Measurements from ENCODE around the gene USF1.
"Not testable (repeated sequence)": the region's sequence is repeated elsewhere in the genome, so short reads cannot be mapped to it uniquely, and the experiment has no call there.

Gene USF1

GRCh38 chr1:161048949-161049722 lies 3.4 kb upstream of the USF1 start:
- DNase-seq (ENCODE audit: low read depth, low spot score) = no peak

GRCh38 chr1:161047436-161048420 lies 2.0 kb upstream of the USF1 start:
- no peak for DNase-seq (ENCODE audit: low read depth, low spot score)

GRCh38 chr1:161046605-161047228 lies 940 bp upstream of the USF1 start:
- no peak for DNase-seq (ENCODE audit: low read depth, low spot score)

DNA sequence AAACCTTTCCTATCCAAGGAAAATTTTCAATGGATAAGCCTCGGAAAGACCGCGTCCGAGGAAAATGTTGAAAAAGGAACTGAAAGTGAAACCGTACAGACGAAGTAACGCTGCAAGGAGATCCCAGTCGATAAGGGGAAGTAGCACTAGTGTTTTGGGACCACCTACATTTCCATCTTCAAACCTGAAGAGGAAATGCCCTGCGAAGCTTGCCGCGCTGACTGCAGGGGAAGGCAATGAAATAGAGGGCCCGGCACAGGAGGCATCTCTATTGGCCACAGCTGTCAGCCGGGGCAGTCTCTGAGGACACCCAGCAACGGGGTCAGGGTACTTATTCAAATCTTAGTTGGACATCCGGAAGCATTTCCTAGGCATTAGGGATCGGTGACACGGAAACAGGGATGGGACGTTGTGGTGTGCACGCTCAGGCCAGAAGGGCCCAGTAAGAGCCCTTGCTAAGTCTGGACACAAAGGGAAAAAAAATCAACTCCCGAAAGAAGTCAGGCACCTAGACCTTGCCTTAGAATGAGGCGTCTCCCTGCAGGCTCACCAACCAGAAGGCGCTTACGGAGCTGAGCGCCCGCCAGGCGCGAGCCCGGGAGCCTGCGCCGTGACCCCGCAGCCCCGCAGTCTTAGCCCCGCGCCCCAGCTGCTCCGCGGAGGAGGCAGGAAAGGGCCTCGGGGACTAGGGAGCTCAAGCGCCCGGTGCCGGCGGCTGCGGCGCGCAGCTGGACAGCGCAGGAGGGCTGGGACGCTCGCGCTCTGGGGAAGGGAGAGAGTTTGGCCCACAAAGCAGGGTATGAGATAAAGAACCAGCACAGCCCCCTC lies 655 bp downstream of the USF1 start:
- no peak for DNase-seq (ENCODE audit: low read depth, low spot score)

- DNase-seq (ENCODE audit: low read depth, low spot score) = no peak
These were observed 1.3 kb downstream of the USF1 start for GRCh38 chr1:161044535-161044907.

DNA sequence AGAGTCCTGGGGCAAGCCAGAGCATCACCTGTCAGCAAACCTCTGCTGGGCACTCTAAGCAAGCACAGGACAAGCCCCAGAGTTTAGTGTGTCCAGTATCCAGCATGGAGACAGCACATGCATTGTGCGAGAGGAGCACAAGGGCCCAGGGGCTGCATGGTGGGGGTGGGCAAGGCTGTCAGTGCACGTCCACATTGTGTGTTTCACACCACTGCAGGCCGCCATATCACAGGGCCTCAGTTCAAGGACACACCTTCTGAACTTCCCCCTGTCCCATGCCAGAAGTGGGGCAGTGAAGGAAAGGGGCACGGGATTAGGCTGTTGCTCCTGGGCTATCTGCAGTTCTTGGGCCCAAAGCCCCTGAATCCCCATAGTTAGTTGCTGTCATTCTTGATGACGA lies 6.2 kb downstream of the USF1 start:
- no peak for DNase-seq (ENCODE audit: low read depth, low spot score)

- DNase-seq (ENCODE audit: low read depth, low spot score) = no peak
These were observed 6.6 kb downstream of the USF1 start for GRCh38 chr1:161039154-161039545.

DNA sequence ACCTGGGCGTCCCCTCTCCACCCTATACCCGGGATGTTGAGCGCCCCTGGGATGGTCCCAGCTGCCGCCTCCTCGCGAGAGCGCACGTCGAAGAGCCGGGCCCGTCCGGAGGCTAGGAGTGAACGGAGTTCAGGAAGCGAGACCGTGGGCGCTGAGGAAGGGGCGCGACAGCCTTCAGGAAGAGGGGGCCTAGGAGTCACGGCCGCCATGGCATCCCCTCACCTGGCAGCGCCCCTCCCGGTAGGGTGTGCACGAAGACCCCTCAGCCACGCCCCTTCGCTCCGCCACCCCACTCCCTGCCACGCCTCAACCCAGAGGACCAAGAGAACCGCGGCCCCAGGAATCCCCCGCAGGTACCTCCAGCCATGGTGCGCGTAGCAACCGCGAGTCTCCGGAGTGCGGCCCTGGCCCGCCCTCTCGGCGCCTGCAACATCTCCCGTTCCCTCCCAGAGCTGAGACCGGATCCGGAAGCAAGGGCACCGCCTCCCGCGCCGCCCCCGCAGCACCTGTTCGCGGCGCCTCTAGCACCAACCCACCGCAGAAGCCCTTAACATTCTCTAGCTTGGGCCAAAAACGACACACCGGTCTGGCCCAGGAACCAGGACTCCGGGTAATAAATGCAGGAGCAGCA lies 7.1 kb downstream of the USF1 start, which contains the start of gene TSTD1:
Gene TSTD1 (minus strand): TSS at position 442 of the 631 bp plus-strand sequence. CDS start 75 bp downstream, at position 367.
- DNase-seq (ENCODE audit: low read depth, low spot score) = peak; percentile 75

DNA sequence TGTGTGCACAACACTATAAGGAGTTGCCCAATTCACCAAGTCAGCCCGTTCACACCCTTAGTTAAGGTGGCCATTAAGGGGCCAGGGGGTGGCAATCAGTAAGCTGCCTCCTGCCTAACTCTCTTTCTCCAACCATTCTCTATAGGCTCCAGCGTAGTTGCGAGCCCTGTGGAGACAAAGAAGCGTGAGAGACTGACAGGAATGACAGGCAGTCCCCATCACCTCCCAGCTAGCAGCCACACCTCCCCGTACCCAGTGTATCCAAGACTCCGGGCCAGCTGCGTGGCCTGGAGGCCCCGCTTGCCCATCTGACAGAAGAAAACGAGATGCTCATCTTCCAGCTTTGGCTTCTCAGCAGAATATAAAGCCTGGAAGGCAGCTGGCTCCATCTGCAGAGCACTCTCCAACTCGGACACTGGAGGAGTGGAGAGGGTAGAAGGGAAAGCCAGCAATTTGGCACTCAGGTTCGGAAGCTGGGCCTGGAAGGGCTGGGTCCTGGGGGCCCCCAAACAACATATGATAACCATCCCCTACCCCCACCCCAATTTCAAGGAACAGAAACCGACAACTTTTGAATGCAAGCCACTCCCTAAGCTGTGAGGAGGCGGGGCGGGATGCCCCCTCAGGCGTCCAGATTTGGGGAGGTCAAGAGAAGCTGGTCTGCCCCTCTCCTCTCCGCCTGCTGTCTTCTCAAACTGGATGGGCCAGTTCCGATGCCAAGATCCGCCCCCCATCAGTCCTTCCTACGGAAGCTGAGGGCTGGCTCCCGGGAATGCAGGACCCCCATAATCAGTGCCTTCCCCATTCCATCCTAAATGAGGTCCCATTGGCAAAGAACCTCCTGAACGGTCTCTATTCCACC lies 7.9 kb downstream of the USF1 start:
- no peak for DNase-seq (ENCODE audit: low read depth, low spot score)

GRCh38 chr1:161033751-161034150 lies 12.0 kb downstream of the USF1 start:
- no peak for DNase-seq (ENCODE audit: low read depth, low spot score)

DNA sequence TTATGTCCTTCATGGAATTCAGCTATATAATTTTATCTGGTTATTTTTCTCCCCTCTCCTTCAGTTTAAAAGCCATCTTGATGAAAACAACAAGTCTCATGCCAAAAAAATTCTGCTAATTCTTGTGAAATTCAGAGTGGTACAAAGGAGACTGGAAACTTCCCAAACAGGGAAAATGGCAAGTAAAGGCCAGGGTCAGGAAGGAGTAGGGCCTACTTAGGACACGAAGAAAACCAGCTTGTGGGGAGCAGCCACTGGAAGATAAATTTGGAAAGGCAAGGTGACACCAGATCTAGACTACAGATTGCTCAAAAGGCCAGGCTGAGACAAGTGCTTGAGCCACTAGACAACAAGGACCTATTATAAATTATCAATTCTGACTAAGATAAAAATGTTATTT lies 13.4 kb downstream of the USF1 start:
- no peak for DNase-seq (ENCODE audit: low read depth, low spot score)

DNA sequence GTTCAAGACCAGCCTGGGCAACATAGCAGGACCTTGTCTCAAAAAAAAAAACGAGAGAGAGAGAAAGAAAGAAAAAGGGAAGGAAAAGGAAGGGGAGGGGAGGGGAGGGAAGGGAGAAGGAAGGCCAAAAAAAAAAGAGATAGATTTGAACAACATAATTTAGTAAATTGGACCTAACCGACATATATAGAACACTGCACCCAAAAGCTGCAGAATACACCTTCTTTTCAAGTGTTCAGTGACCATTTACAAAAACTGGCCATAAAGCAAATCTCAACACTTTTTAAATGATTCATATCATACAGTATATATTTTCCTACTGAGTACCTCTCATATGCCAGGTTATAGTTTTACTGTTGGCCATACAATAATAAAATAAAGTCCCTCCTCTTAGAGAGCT lies 13.9 kb downstream of the USF1 start:
- no peak for DNase-seq (ENCODE audit: low read depth, low spot score)

DNA sequence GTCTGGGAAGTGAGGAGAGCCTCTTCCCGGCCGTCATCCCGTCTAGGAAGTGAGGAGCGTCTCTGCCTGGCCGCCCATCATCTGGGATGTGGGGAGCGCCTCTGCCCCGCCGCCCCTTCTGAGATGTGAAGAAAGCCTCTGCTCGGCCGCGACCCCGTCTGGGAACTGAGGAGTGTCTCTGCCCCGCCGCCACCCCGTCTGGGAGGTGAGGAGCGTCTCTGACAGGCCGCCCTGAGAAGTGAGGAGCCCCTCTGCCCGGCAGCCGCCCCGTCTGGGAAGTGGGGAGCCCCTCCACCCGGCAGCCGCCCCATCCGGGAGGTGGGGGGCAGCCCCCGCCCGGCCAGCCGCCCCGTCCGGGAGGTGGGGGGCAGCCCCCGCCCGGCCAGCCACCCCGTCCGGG lies 16.3 kb downstream of the USF1 start:
- not testable (repeated sequence) for DNase-seq (ENCODE audit: low read depth, low spot score)

DNA sequence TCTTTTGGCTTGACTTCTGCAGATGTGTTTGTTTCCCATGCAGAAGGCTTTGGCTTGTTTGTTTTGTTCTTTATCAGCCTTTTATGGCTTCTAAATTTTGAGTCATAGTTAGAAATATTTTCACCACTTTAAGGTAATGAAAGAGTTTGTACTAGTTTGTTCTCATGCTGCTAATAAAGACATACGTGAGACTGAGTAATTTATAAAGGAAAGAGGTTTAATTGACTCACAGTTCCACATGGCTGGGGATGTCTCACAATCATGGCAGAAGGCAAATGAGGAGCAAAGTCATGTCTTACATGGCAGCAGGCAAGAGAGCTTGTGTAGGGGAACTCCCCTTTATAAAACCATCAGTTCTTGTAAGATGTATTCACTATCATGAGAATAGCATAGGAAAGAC lies 18.8 kb downstream of the USF1 start:
- not testable (repeated sequence) for DNase-seq (ENCODE audit: low read depth, low spot score)

DNA sequence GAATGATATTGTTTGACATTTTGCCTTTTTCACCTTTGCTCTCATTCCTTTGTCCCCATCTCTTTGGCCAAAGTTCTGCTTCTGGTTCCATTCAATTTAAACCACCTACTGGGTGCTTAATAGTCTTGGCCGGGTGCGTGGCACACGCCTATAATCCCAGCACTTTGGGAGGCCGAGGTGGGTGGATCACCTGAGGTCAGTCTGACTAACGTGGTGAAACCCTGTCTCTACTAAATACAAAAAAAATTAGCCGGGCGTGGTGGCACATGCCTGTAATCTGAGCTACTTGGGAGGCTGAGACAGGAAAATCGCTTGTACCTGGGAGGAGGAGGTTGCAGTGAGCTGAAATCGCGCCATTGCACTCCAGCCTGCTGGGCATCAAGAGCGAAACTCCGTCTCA lies 23.3 kb downstream of the USF1 start:
- DNase-seq (ENCODE audit: low read depth, low spot score) = not testable (repeated sequence)

- no peak for DNase-seq (ENCODE audit: low read depth, low spot score)
These were observed 23.8 kb downstream of the USF1 start for GRCh38 chr1:161021970-161022353.

GRCh38 chr1:161021165-161021969 lies 24.4 kb downstream of the USF1 start:
- peak; percentile 74 for DNase-seq (ENCODE audit: low read depth, low spot score)

- DNase-seq (ENCODE audit: low read depth, low spot score) = no peak
These were observed 25.1 kb downstream of the USF1 start, which contains the start of gene F11R for GRCh38 chr1:161020509-161021164. Gene F11R, minus strand, starts transcription at chr1:161021152. Its CDS starts 79 bp downstream, at chr1:161021073.

Data from activated naive CD8-positive, alpha-beta T cell treated with anti-CD3 and anti-CD28 coated beads, Interleukin-2, amount 50 U/mL, for 16 hours (primary cell).